Astrocyte (in vitro differentiated cells and primary cell): ENCODE data around the gene PBXIP1. TPM values are rescaled to one million over a fixed set of nuclear protein-coding genes. Genes with fewer than 3 reads are reported as not detected.

Source experiments
- DNase-seq: peaks from one replicate; pipeline ENCODE4 v3.0.0-alpha.2; 2010; ENCODE audit warnings: low read depth
- FAIRE-seq: peaks from 2 replicates; lab custom pipeline; 2011; peaks lifted over from hg19 to GRCh38; lab: Jason Lieb, UNC
- H2AFZ ChIP-seq: 2 replicates; pipeline ENCODE4 v1.6.0; 2012; ENCODE audit warnings: low read depth, low read length, inconsistent platforms
- H3K27ac ChIP-seq: 2 replicates; pipeline ENCODE4 v1.5.1; 2011; ENCODE audit warnings: low read depth, low read length, inconsistent platforms
- H3K27me3 ChIP-seq: 2 replicates; pipeline ENCODE4 v1.6.0; 2011; ENCODE audit warnings: low read length, inconsistent platforms; ENCODE audit not compliant: insufficient read depth
- H3K36me3 ChIP-seq: 2 replicates; pipeline ENCODE4 v1.5.1; 2011; ENCODE audit warnings: low read length, inconsistent platforms; ENCODE audit not compliant: insufficient read depth
- H3K4me1 ChIP-seq: 2 replicates; pipeline ENCODE4 v1.5.1; 2011; ENCODE audit warnings: low read length, inconsistent platforms; ENCODE audit not compliant: insufficient read depth
- H3K4me2 ChIP-seq: 2 replicates; pipeline ENCODE4 v1.6.0; 2012; ENCODE audit warnings: low read length, inconsistent platforms
- H3K4me3 ChIP-seq: 2 replicates; pipeline ENCODE4 v1.5.1; 2011; ENCODE audit warnings: low read depth, mild to moderate bottlenecking, low read length, inconsistent platforms; ENCODE audit not compliant: insufficient read depth
- H3K79me2 ChIP-seq: 2 replicates; pipeline ENCODE4 v1.6.0; 2012; ENCODE audit warnings: mild to moderate bottlenecking, low read length, inconsistent platforms; ENCODE audit not compliant: insufficient read depth
- H3K9ac ChIP-seq: 2 replicates; pipeline ENCODE4 v1.6.0; 2012; ENCODE audit warnings: mild to moderate bottlenecking, low read length, inconsistent platforms
- H3K9me3 ChIP-seq: 2 replicates; pipeline ENCODE4 v1.5.1; 2012; ENCODE audit warnings: low read depth, mild to moderate bottlenecking, low read length, inconsistent platforms; ENCODE audit not compliant: insufficient read depth
- H4K20me1 ChIP-seq: 2 replicates; pipeline ENCODE4 v1.6.0; 2012; ENCODE audit warnings: low read length, inconsistent platforms; ENCODE audit not compliant: insufficient read depth
- H3K27ac Mint-ChIP-seq: one replicate; pipeline ENCODE4 v1.8.0; 2021; ENCODE audit warnings: mild to moderate bottlenecking, mixed read lengths; ENCODE audit not compliant: unreplicated experiment
- H3K27me3 Mint-ChIP-seq: one replicate; pipeline ENCODE4 v1.8.0; 2021; ENCODE audit warnings: low read depth, mixed read lengths; ENCODE audit not compliant: unreplicated experiment
- H3K36me3 Mint-ChIP-seq: one replicate; pipeline ENCODE4 v1.8.0; 2021; ENCODE audit warnings: low read depth, mixed read lengths; ENCODE audit not compliant: unreplicated experiment
- H3K4me1 Mint-ChIP-seq: one replicate; pipeline ENCODE4 v1.8.0; 2021; ENCODE audit warnings: low read depth, mixed read lengths; ENCODE audit not compliant: unreplicated experiment
- H3K4me3 Mint-ChIP-seq: one replicate; pipeline ENCODE4 v1.8.0; 2021; ENCODE audit warnings: mild to moderate bottlenecking, moderate library complexity, mixed read lengths; ENCODE audit not compliant: unreplicated experiment
- H3K9me3 Mint-ChIP-seq: one replicate; pipeline ENCODE4 v1.8.0; 2021; ENCODE audit warnings: mild to moderate bottlenecking, mixed read lengths; ENCODE audit not compliant: unreplicated experiment
- CTCF ChIP-seq: IDR thresholded peaks from 2 replicates; pipeline ENCODE4 v1.5.1; 2011; ENCODE audit warnings: low read depth, mild to moderate bottlenecking, inconsistent platforms, low read length, moderate library complexity; ENCODE audit not compliant: insufficient read depth
- EZH2 ChIP-seq: IDR thresholded peaks from 2 replicates; pipeline ENCODE4 v1.6.1; 2012; ENCODE audit warnings: mild to moderate bottlenecking, low read length, inconsistent platforms; ENCODE audit not compliant: insufficient read depth
- total RNA-seq: library from RNA; stranded (reverse); gene quantifications from 2 replicates; pipeline ENCODE4 v1.2.1, GENCODE V29; 2021

PBXIP1 gene
- total RNA-seq, 1 donor from 2014 or later: 89.2 TPM

GRCh38 chr1:155004352-155005075 lies 48.6 kb upstream of the PBXIP1 start:
- peaks cover 13% of the 10 kb centered on the region for H3K4me1 Mint-ChIP-seq
- H3K9me3 Mint-ChIP-seq: no peaks in the 10 kb centered on the region
- TF ChIP-seq EZH2 (no peak), CTCF (no peak)
- no peaks in the 10 kb centered on the region for H3K27me3 ChIP-seq
- H3K27ac Mint-ChIP-seq: peak overlapping the region; percentile 95
- no peaks in the 10 kb centered on the region for H3K27me3 Mint-ChIP-seq
- H2AFZ ChIP-seq: peak overlapping the region; percentile 67
- H3K4me1 ChIP-seq: peaks cover 28% of the 10 kb centered on the region
- H3K4me3 Mint-ChIP-seq: peak overlapping the region; percentile 97
- peaks cover 48% of the 10 kb centered on the region for H3K79me2 ChIP-seq
- H3K27ac ChIP-seq: no peak overlapping the region
- H3K9me3 ChIP-seq: no peaks in the 10 kb centered on the region
- peaks cover 3% of the 10 kb centered on the region for H3K36me3 Mint-ChIP-seq
- no peak for DNase-seq
- peak overlapping the region; percentile 93 for H3K4me2 ChIP-seq
- H3K4me3 ChIP-seq: peak overlapping the region; percentile 81
- peaks cover 33% of the 10 kb centered on the region for H4K20me1 ChIP-seq
- FAIRE-seq: no peak
- no peaks in the 10 kb centered on the region for H3K36me3 ChIP-seq
- H3K9ac ChIP-seq: peak overlapping the region; percentile 86

- Histone ChIP-seq H3K9me3 (no peaks in the 10 kb centered on the region), H3K4me3 (peak overlapping the region; percentile 81), H3K4me2 (peak overlapping the region; percentile 93), H3K27ac (peak overlapping the region; percentile 18), H2AFZ (peak overlapping the region; percentile 67), H3K4me1 (peaks cover 29% of the 10 kb centered on the region), H4K20me1 (peaks cover 31% of the 10 kb centered on the region), H3K36me3 (no peaks in the 10 kb centered on the region), H3K27me3 (no peaks in the 10 kb centered on the region), H3K79me2 (peaks cover 48% of the 10 kb centered on the region), H3K9ac (peak overlapping the region; percentile 86)
- TF ChIP-seq EZH2: no peak
- no peak for TF ChIP-seq CTCF
- FAIRE-seq: no peak
- peak; percentile 38 for DNase-seq
- H3K27ac Mint-ChIP-seq: peak overlapping the region; percentile 95
- no peaks in the 10 kb centered on the region for H3K27me3 Mint-ChIP-seq
- peaks cover 15% of the 10 kb centered on the region for H3K4me1 Mint-ChIP-seq
- peak overlapping the region; percentile 97 for H3K4me3 Mint-ChIP-seq
- H3K36me3 Mint-ChIP-seq: peaks cover 3% of the 10 kb centered on the region
- no peaks in the 10 kb centered on the region for H3K9me3 Mint-ChIP-seq
Observed at GRCh38 chr1:155003766-155004351, 48.0 kb upstream of the PBXIP1 start.
